IPS-18a (cell line): Measurements from ENCODE around the gene ACOX1.

ENCODE experiments used
- H3K27ac ChIP-seq: one replicate; pipeline ENCODE4 v1.5.1; 2013; ENCODE audit warnings: low read length
- H3K27me3 ChIP-seq: one replicate; pipeline ENCODE4 v1.6.1; 2013; ENCODE audit warnings: mild to moderate bottlenecking, low read length; ENCODE audit not compliant: control insufficient read depth, insufficient read depth
- H3K36me3 ChIP-seq: one replicate; pipeline ENCODE4 v1.6.1; 2013; ENCODE audit warnings: low read depth, low read length; ENCODE audit not compliant: control insufficient read depth
- H3K4me1 ChIP-seq: one replicate; pipeline ENCODE4 v1.6.1; 2013; ENCODE audit warnings: low read depth, low read length; ENCODE audit not compliant: control insufficient read depth
- H3K4me3 ChIP-seq: one replicate; pipeline ENCODE4 v1.5.1; 2013; ENCODE audit warnings: low read length
- H3K9ac ChIP-seq: one replicate; pipeline ENCODE4 v1.6.1; 2013; ENCODE audit warnings: mild to moderate bottlenecking, low read length, moderate library complexity
- H3K9me3 ChIP-seq: one replicate; pipeline ENCODE4 v1.6.1; 2013; ENCODE audit warnings: low read depth, low read length; ENCODE audit not compliant: control insufficient read depth

Gene ACOX1

DNA sequence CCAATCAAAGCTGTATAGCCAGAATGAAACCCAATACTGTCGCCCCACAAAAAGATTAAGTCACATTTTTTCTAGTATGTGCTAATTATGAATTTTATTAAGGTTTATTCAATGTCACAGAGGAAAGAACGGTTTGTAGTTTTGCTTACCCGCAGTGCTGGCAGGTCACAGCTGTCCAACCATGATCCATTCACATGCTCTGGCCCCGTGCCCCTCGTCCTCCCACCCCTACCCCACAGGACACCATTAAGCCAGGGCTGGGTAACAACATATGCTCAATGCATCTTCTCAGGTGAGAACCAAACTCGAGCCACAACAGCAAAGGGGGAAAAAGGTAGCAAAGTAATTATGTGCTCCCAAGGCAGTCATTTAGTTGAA lies 37.5 kb downstream of the ACOX1 start:
- Histone ChIP-seq H3K9ac (peak overlapping the region; percentile 55), H3K27me3 (no peaks in the 10 kb centered on the region), H3K9me3 (no peaks in the 10 kb centered on the region), H3K36me3 (peaks cover 12% of the 10 kb centered on the region), H3K4me1 (peaks cover 4% of the 10 kb centered on the region), H3K27ac (no peak overlapping the region), H3K4me3 (peak overlapping the region; percentile 81)

DNA sequence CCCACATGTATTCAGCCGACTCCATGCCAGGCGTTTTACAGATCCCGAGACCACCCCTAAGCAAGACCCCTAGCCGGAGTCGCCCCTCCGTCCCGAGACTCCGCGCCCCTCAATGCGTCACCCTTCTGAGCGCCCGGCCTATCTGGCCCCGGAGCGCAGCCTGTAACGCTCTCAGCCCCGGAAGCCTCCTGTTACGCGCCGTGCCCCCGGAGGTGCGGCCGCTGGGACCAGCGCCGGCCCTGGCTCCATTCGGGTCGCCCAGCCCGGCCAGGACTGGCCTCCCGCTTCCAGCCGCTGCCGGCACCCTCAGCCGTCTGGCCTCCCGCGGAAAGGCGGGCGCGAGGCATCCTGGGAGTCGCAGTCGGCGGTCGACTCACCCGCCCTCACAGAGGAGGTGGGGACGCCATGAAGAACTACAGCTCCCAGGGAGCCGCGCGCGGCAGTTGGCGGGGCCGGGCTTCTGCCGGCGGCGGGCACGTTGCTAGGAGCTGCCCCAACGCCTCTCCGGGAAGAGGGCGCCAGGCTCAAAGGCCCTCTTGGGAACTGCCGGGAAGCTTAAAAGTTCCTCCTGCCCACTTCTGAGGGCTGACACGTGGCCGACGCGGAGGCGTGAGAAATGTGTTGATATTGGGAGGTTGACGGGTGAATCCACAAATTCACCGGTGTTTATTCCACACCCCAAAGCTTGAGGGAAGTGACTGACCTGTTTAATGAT lies 38.1 kb downstream of the ACOX1 start, which contains the start of gene FBF1:
FBF1 (minus strand) TSS at position 316 of the 715 bp plus-strand sequence. CDS start 2,893 bp downstream, outside the sequence.
- no peak within 1 kb of the TSS for H3K27ac ChIP-seq
- H3K4me1 ChIP-seq = peaks cover 4% of the 10 kb centered on the region
- peak within 1 kb of the TSS; percentile 76 for H3K9ac ChIP-seq
- peaks cover 7% of the 10 kb centered on the region for H3K36me3 ChIP-seq
- H3K9me3 ChIP-seq = no peaks in the 10 kb centered on the region
- peak within 1 kb of the TSS; percentile 81 for H3K4me3 ChIP-seq
- H3K27me3 ChIP-seq = no peaks in the 10 kb centered on the region

DNA sequence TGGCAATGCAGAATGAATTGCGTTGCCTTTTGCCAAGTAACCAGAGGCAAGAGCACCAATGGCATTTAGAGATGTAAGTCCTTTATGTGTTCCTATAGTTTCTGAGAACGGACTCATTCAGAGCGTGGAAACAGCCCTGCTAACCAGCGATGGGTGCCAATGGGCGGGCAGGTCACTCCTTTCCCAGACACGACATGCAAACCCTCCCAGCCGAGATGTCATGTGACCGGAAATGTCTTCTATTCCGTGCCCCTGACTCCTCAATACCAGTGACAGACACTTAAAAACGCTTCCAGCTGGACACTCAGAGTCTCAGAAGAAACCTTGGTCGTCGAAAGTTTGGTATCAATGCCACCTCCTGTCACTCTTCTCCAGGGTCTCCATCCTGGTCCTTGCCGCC lies 41.3 kb downstream of the ACOX1 start:
- H3K4me3 ChIP-seq = no peak overlapping the region
- H3K9me3 ChIP-seq = no peaks in the 10 kb centered on the region
- peaks cover 4% of the 10 kb centered on the region for H3K4me1 ChIP-seq
- H3K9ac ChIP-seq = no peak overlapping the region
- no peaks in the 10 kb centered on the region for H3K27me3 ChIP-seq
- no peaks in the 10 kb centered on the region for H3K36me3 ChIP-seq
- no peak overlapping the region for H3K27ac ChIP-seq

DNA sequence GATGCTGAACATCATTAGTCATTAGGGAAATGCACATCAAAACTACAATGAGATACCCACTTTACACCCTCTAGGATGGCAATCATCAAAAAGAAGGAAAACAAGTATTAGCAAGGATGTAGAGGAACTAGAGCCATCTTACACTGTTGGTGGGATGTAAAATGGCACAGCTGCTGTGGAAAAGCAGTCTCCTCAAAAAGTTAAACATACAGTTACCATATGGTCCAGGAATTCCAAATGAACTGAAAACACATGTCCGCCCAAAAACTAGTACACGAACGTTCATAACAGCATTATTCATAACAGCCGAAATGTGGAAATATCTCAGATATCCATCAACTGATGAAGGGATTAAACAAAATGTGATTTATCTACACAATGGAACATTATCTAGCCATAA lies 45.2 kb downstream of the ACOX1 start:
- Histone ChIP-seq H3K9ac (no peak overlapping the region), H3K9me3 (no peaks in the 10 kb centered on the region), H3K27ac (no peak overlapping the region), H3K4me3 (no peak overlapping the region), H3K4me1 (no peaks in the 10 kb centered on the region), H3K27me3 (no peaks in the 10 kb centered on the region), H3K36me3 (no peaks in the 10 kb centered on the region)

DNA sequence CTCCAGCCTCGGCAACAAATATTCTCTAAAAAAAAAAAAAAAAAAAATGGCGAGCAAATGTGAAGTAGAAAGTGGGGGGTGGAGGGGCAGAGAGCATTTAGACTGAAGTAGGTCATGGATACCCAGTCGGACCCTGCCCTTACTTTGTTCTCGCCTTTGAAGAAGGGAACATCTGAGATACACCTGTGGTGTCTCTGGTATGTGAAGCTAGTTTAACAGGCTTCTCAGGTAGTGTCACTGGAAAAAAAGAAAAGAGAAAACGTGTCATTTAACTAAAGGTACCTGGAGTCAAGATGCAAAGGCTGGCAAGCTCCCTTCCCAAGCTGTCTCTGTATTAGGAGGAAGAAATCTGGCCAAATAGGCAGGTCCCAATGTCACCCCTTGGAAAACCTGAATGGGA lies 46.1 kb downstream of the ACOX1 start:
- H3K36me3 ChIP-seq = no peaks in the 10 kb centered on the region
- H3K27me3 ChIP-seq = no peaks in the 10 kb centered on the region
- no peak overlapping the region for H3K9ac ChIP-seq
- no peaks in the 10 kb centered on the region for H3K4me1 ChIP-seq
- no peaks in the 10 kb centered on the region for H3K9me3 ChIP-seq
- no peak overlapping the region for H3K4me3 ChIP-seq
- H3K27ac ChIP-seq = no peak overlapping the region

DNA sequence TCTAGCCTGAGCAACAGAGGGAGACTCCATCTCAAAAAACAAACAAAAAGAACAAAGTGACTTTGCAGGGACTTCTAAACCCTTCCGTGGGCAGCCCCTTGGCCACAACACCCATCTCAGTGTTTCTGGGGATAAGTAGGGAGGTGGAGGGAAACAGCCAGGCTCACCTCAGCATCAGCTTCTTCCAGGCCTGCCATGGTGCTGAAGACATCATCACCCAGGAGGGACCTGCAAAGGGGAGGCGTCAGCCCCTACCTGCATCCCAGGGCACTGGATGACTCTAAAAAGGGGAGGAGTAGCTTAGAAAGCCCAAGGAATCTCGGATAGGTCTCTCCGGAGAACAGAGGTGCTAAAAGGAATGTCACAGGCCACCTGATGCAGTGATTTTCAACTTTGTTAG lies 47.9 kb downstream of the ACOX1 start:
- no peaks in the 10 kb centered on the region for H3K27me3 ChIP-seq
- H3K9ac ChIP-seq = no peak overlapping the region
- H3K4me1 ChIP-seq = no peaks in the 10 kb centered on the region
- no peaks in the 10 kb centered on the region for H3K9me3 ChIP-seq
- H3K27ac ChIP-seq = no peak overlapping the region
- no peak overlapping the region for H3K4me3 ChIP-seq
- peaks cover under 1% of the 10 kb centered on the region for H3K36me3 ChIP-seq

DNA sequence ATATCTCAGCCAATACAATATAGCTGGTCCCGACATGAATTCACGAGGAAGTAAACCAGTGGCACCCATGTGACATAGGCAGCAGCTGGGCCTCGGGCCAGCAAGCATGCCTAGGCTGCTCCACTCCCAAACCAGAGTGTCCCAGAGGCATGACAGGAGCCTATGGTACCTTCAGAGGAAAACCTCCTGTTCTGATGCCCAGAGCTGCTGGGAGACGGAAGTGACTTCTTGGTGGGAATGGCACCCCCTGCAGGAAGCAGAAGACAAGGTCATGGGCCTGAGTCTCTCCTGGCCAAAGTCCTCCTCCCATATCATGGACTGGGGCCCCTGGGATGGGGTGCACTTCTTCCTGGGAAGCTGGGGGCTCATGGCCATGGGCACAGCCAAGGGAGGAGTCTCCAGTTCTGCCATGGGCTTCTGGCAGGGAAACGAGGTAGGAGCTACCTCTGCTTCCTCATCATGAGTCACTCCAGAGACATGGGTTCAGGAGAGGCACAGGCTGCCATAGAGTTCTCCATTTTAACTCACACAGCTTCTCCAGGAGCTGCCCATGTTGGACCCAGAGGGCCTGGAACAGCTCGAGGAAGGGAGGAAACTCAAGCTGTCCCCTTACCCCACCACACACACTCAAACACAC lies 51.6 kb downstream of the ACOX1 start:
- H3K27me3 ChIP-seq = no peaks in the 10 kb centered on the region
- peaks cover 5% of the 10 kb centered on the region for H3K36me3 ChIP-seq
- no peaks in the 10 kb centered on the region for H3K4me1 ChIP-seq
- H3K9ac ChIP-seq = no peak overlapping the region
- H3K27ac ChIP-seq = no peak overlapping the region
- H3K9me3 ChIP-seq = no peaks in the 10 kb centered on the region
- H3K4me3 ChIP-seq = no peak overlapping the region

DNA sequence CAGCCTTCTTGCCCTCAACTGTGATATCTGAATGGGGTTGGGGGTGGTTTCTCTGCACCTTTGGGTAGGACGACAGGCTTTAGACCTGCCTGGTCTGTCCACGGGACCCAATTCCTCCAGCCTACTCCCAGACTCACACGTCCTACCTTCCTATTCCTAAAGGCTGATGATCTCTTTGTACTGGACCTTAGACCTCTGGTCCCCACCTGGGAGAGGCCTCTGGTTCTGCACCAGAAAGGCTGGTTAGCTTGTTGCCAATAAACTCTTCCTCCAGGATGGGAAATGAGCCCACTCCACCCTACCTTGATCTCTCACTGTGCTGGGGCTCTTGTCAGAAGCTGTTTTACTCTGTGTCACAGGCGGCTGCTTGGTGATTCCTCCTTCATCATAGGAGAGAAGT lies 52.5 kb downstream of the ACOX1 start:
- no peaks in the 10 kb centered on the region for H3K4me1 ChIP-seq
- H3K27ac ChIP-seq = no peak overlapping the region
- no peak overlapping the region for H3K9ac ChIP-seq
- no peaks in the 10 kb centered on the region for H3K9me3 ChIP-seq
- no peaks in the 10 kb centered on the region for H3K27me3 ChIP-seq
- H3K4me3 ChIP-seq = no peak overlapping the region
- peaks cover 5% of the 10 kb centered on the region for H3K36me3 ChIP-seq

DNA sequence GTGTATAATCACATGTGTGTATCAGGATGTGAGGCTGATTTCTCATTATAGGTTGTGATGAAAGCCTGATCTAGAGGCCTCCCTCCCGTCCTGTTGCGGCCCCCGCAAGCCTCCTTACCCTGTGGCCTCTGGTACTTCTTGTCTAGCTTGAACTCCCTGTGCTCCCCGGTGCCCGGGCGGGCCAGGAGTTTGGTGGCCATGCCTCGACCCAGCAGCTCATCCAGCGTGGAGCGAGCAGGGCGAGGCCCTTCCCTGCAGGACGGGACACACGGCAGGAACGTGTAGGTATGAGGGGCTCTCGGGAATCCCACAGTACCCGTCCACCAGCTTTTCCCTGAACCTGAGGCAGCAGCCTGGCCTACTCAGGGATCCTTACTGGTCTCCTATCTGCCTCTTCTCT lies 53.1 kb downstream of the ACOX1 start:
- Histone ChIP-seq H3K9me3 (no peaks in the 10 kb centered on the region), H3K4me1 (no peaks in the 10 kb centered on the region), H3K27me3 (no peaks in the 10 kb centered on the region), H3K4me3 (no peak overlapping the region), H3K36me3 (peaks cover 5% of the 10 kb centered on the region), H3K27ac (no peak overlapping the region), H3K9ac (no peak overlapping the region)

DNA sequence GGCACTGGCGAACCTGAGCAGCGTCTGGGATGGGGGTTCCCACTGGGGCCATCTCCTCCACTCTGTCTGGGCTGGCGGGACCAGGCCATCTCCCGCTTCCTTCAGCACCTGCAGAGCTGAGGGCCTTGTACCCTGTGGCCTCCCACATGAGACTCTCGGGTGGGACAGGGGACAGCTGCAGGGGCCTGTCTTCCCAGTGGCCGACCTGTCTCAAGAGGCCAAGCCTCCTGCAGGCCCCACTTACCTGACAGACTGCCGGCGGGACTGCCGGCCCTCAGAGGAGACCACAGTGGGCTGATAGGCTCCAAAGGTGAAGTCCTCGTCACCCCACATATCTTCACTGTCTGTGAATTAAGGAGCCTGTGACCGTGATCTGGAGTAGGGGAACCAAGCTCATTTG lies 53.9 kb downstream of the ACOX1 start:
- no peaks in the 10 kb centered on the region for H3K9me3 ChIP-seq
- no peaks in the 10 kb centered on the region for H3K27me3 ChIP-seq
- no peaks in the 10 kb centered on the region for H3K4me1 ChIP-seq
- H3K4me3 ChIP-seq = no peak overlapping the region
- no peak overlapping the region for H3K27ac ChIP-seq
- peaks cover 5% of the 10 kb centered on the region for H3K36me3 ChIP-seq
- no peak overlapping the region for H3K9ac ChIP-seq

DNA sequence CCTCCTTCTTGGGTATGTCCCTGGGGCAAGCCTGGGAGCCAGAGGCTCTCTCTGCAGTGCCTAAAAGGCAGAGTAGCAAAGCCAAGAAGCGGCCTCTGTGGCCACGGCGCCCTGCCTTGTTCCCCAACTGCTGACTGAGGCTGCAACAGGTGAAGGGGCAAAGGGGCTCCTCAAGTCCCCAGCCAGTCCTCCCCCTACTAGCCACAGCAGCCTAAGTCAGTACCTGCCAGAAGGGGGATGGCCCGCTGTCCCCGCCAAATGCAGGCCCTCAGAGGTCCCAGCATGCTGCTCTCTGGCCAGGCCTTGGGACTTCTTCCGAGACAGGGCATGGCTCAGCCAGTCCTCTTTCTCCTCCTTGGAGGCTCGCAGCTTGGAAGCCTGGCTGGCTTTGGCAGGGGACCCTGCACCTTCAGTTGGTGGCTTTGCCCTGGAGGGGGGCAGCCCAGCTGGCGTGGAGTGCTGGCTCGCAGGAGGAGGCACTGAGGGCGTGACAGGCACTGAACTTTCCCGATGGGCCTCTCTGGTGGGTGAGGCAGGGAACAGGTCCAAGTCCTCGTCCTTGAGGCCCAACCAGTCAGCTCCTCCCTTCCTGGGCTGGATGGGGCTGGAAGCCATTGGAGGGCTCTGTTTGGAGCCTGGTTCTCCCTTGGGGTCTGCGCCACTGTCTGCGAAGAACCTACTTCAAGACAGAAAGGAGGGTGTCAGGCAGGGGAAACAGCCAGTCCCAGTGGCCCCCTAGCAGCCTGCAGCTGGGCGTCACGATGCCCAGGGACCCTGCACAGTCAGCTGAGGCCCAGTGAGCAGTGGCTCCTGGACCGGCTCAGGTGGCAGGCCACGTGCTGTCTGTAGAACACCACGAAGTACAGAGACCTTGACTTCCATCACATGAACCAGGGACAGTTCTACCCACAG lies 55.7 kb downstream of the ACOX1 start:
- Histone ChIP-seq H3K4me3 (no peak overlapping the region), H3K4me1 (no peaks in the 10 kb centered on the region), H3K27me3 (no peaks in the 10 kb centered on the region), H3K27ac (no peak overlapping the region), H3K9me3 (no peaks in the 10 kb centered on the region), H3K36me3 (peaks cover 5% of the 10 kb centered on the region), H3K9ac (no peak overlapping the region)
